HG03045 (cell line): Measurements from ENCODE around the gene PODXL.
A peak's percentile ranks its signal among the peaks of the same experiment; 100 is the strongest.

ENCODE experiments used
- ATAC-seq: cut with Tn5 transposase; IDR thresholded peaks from one replicate; pipeline ENCODE4 v1.9.1; 2021; ENCODE audit warnings: mild to moderate bottlenecking, moderate library complexity; ENCODE audit not compliant: unreplicated experiment

PODXL gene

GRCh38 chr7:131564640-131565039 lies 8.2 kb upstream of the PODXL start:
- no peak for ATAC-seq

- ATAC-seq: no peak
Observed at GRCh38 chr7:131563918-131564317, 7.5 kb upstream of the PODXL start.

- ATAC-seq: no peak
Observed at GRCh38 chr7:131562941-131563340, 6.5 kb upstream of the PODXL start.

GRCh38 chr7:131560061-131560460 lies 3.6 kb upstream of the PODXL start:
- no peak for ATAC-seq

- no peak for ATAC-seq
Observed at GRCh38 chr7:131557652-131558385, 1.4 kb upstream of the PODXL start.

GRCh38 chr7:131556909-131557651 lies 652 bp upstream of the PODXL start:
- no peak for ATAC-seq

- peak; percentile 12 for ATAC-seq
Observed at GRCh38 chr7:131555552-131556052, 826 bp downstream of the PODXL start.

- ATAC-seq: no peak
Observed at GRCh38 chr7:131554880-131555516, 1.4 kb downstream of the PODXL start.

- ATAC-seq: no peak
Observed at GRCh38 chr7:131553931-131554330, 2.5 kb downstream of the PODXL start.

GRCh38 chr7:131552053-131552452 lies 4.4 kb downstream of the PODXL start:
- ATAC-seq: no peak

- no peak for ATAC-seq
Observed at GRCh38 chr7:131550846-131551245, 5.6 kb downstream of the PODXL start.

- no peak for ATAC-seq
Observed at GRCh38 chr7:131548371-131548770, 8.1 kb downstream of the PODXL start.

- ATAC-seq: no peak
Observed at GRCh38 chr7:131547589-131547988, 8.8 kb downstream of the PODXL start.

GRCh38 chr7:131546583-131547141 lies 9.8 kb downstream of the PODXL start:
- ATAC-seq: no peak

- no peak for ATAC-seq
Observed at GRCh38 chr7:131546126-131546525, 10.3 kb downstream of the PODXL start.

- no peak for ATAC-seq
Observed at GRCh38 chr7:131544449-131545301, 11.8 kb downstream of the PODXL start.

- ATAC-seq: no peak
Observed at GRCh38 chr7:131544021-131544420, 12.4 kb downstream of the PODXL start.

GRCh38 chr7:131543298-131543697 lies 13.1 kb downstream of the PODXL start:
- ATAC-seq: no peak

GRCh38 chr7:131540491-131541162 lies 15.8 kb downstream of the PODXL start:
- ATAC-seq: no peak

GRCh38 chr7:131538813-131539179 lies 17.6 kb downstream of the PODXL start:
- no peak for ATAC-seq
